ENCODE results near the gene RIPOR3.

Gene RIPOR3

GRCh38 chr20:50561379-50562078 is 129.8 kb downstream of the RIPOR3 start:
- TF ChIP-seq CTCF (IDR thresholded peaks at IDR 0.05; ENCODE audit: insufficient read depth, missing control alignments): no peak
- DNase-seq (ENCODE audit: insufficient read length, low spot score) (no peak), FAIRE-seq (no peak)

- no peak for DNase-seq (ENCODE audit: insufficient read length, low spot score)
- no peak for TF ChIP-seq CTCF (IDR thresholded peaks at IDR 0.05; ENCODE audit: insufficient read depth, missing control alignments)
Measured at GRCh38 chr20:50560867-50561266, 130.5 kb downstream of the RIPOR3 start.

GRCh38 chr20:50559856-50560638 is 131.3 kb downstream of the RIPOR3 start:
- TF ChIP-seq CTCF (IDR thresholded peaks at IDR 0.05; ENCODE audit: insufficient read depth, missing control alignments): no peak
- DNase-seq (ENCODE audit: insufficient read length, low spot score): no peak
- no peak for FAIRE-seq

More at GRCh38 chr20:50560867-50561266, 130.5 kb downstream of the RIPOR3 start:
- FAIRE-seq: no peak

- TF ChIP-seq CTCF (IDR thresholded peaks at IDR 0.05; ENCODE audit: insufficient read depth, missing control alignments): no peak
- no peak for DNase-seq (ENCODE audit: insufficient read length, low spot score)
- FAIRE-seq: no peak
Measured at GRCh38 chr20:50559149-50559548, 132.2 kb downstream of the RIPOR3 start.

- DNase-seq (ENCODE audit: insufficient read length, low spot score): no peak
- TF ChIP-seq CTCF (IDR thresholded peaks at IDR 0.05; ENCODE audit: insufficient read depth, missing control alignments): no peak
- FAIRE-seq: no peak
Measured at GRCh38 chr20:50558483-50558925, 132.8 kb downstream of the RIPOR3 start.

DNA sequence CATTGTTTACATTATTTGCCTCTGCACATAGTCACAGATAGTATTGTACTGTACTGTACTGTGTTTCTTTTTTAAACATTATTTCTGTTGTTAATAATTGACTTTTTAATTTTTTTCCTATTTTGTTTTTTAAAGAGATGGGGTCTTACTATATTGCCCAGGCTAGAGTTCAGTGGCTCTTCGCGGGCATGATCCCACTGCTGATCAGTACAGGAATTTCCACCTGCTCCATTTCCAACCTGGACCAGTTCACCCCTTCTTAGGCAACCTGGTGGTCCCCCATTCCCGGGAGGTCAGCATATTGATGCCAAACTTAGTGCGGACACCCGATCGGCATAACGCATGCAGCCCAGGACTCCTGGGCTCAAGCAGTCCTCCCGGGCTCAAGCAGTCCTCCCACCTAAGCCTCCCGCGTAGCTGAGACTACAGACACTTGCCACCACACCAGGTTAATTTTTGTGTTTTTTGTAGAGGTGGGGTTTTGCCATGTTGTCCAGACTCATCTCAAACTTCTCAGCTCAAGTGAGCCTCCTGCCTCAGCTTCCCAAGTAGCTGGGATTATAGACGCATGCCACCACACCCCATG is 133.7 kb downstream of the RIPOR3 start:
- DNase-seq (ENCODE audit: insufficient read length, low spot score): no peak
- no peak for TF ChIP-seq CTCF (IDR thresholded peaks at IDR 0.05; ENCODE audit: insufficient read depth, missing control alignments)
- no peak for FAIRE-seq
